HG02678 (cell line): ENCODE measurements around the gene VTI1A.
"Not testable (repeated sequence)": the region's sequence is repeated elsewhere in the genome, so short reads cannot be mapped to it uniquely, and the experiment has no call there.

Experiments
- ATAC-seq: cut with Tn5 transposase; IDR thresholded peaks from one replicate; pipeline ENCODE4 v1.9.1; 2021; ENCODE audit warnings: mild to moderate bottlenecking, moderate library complexity; ENCODE audit not compliant: unreplicated experiment

Gene VTI1A

GRCh38 chr10:112585126-112585525, 138.1 kb downstream of the VTI1A start:
- no peak for ATAC-seq

GRCh38 chr10:112585960-112586359, 138.9 kb downstream of the VTI1A start:
- ATAC-seq = no peak

GRCh38 chr10:112587729-112588128, 140.7 kb downstream of the VTI1A start:
- ATAC-seq = no peak

GRCh38 chr10:112588225-112588990, 141.4 kb downstream of the VTI1A start:
- no peak for ATAC-seq

- ATAC-seq = no peak
These were observed 142.1 kb downstream of the VTI1A start for GRCh38 chr10:112589081-112589480.

- ATAC-seq = not testable (repeated sequence)
These were observed 143.8 kb downstream of the VTI1A start for GRCh38 chr10:112590786-112591185.

- ATAC-seq = no peak
These were observed 146.0 kb downstream of the VTI1A start for GRCh38 chr10:112593023-112593422.

GRCh38 chr10:112601214-112602090, 154.4 kb downstream of the VTI1A start:
- ATAC-seq = no peak

- ATAC-seq = no peak
These were observed 156.0 kb downstream of the VTI1A start for GRCh38 chr10:112603062-112603461.

GRCh38 chr10:112605063-112605462, 158.0 kb downstream of the VTI1A start:
- ATAC-seq = no peak

GRCh38 chr10:112607506-112607905, 160.5 kb downstream of the VTI1A start:
- no peak for ATAC-seq

GRCh38 chr10:112613620-112614019, 166.6 kb downstream of the VTI1A start:
- no peak for ATAC-seq

GRCh38 chr10:112614072-112614471, 167.1 kb downstream of the VTI1A start:
- ATAC-seq = no peak

- no peak for ATAC-seq
These were observed 167.6 kb downstream of the VTI1A start for GRCh38 chr10:112614586-112614985.

- no peak for ATAC-seq
These were observed 168.3 kb downstream of the VTI1A start for GRCh38 chr10:112615269-112615668.

GRCh38 chr10:112616647-112617046, 169.6 kb downstream of the VTI1A start:
- no peak for ATAC-seq

- ATAC-seq = no peak
These were observed 171.8 kb downstream of the VTI1A start for GRCh38 chr10:112618814-112619213.

- no peak for ATAC-seq
These were observed 172.5 kb downstream of the VTI1A start for GRCh38 chr10:112619556-112619955.

- no peak for ATAC-seq
These were observed 175.8 kb downstream of the VTI1A start for GRCh38 chr10:112622786-112623185.

GRCh38 chr10:112624546-112625048, 177.6 kb downstream of the VTI1A start:
- no peak for ATAC-seq

GRCh38 chr10:112628951-112629609, 182.1 kb downstream of the VTI1A start:
- no peak for ATAC-seq
